Tibial nerve (tissue), 3 donors: ENCODE results near the gene CDCA8.

Experiments used
- CTCF ChIP-seq, 5 experiments: fragments of 200-600 bp in 3 of 5; fragments of 450-650 bp in 2 of 5; sonication (generic) in 3 of 5; IDR thresholded peaks; one replicate each; pipeline ENCODE4 v1.5.1; 2016 to 2019; ENCODE audit warnings: antibody characterized with exemption in 5 of 5, mild to moderate bottlenecking in 3 of 5, moderate library complexity in 2 of 5
- POLR2A ChIP-seq, 2 donors: fragments of 450-650 bp; IDR thresholded peaks; one replicate each; pipeline ENCODE4 v1.6.1; 2017; ENCODE audit warnings: antibody characterized with exemption in 2 of 2, mild to moderate bottlenecking in 2 of 2, moderate library complexity in 2 of 2

GRCh38 chr1:37714689-37715088 lies 22.4 kb downstream of the CDCA8 start:
- TF ChIP-seq CTCF (IDR thresholded peaks at IDR 0.05) (no peak), POLR2A (IDR thresholded peaks at IDR 0.05) (no peak)
